Neural progenitor cell (in vitro differentiated cells): ENCODE data around the gene C2orf69. TPM values are rescaled to one million over a fixed set of nuclear protein-coding genes. Genes with fewer than 3 reads are reported as not detected.

Experiments used
- DNase-seq: peaks from one replicate; pipeline ENCODE4 v3.0.0-alpha.2; 2016; ENCODE audit warnings: low spot score
- H2AFZ ChIP-seq: fragments of 200-600 bp; sonication (generic); replicated peaks from 2 replicates; pipeline ENCODE4 v1.6.1; 2016; ENCODE audit warnings: antibody characterized with exemption
- H3F3A ChIP-seq: fragments of 200-600 bp; sonication (generic); 2 replicates; pipeline ENCODE4 v1.6.1; 2016; ENCODE audit warnings: antibody characterized with exemption, low read depth
- H3K27ac ChIP-seq: fragments of 200-600 bp; sonication (generic); 2 replicates; pipeline ENCODE4 v1.5.1; 2016; ENCODE audit warnings: mild to moderate bottlenecking
- H3K27me3 ChIP-seq: fragments of 200-600 bp; sonication (generic); 2 replicates; pipeline ENCODE4 v1.6.1; 2016; ENCODE audit warnings: mild to moderate bottlenecking, moderate library complexity
- H3K36me3 ChIP-seq: fragments of 200-600 bp; sonication (generic); 2 replicates; pipeline ENCODE4 v1.5.1; 2016
- H3K4me1 ChIP-seq: fragments of 200-600 bp; sonication (generic); 2 replicates; pipeline ENCODE4 v1.6.1; 2016; ENCODE audit warnings: mixed run types
- H3K4me2 ChIP-seq: fragments of 200-600 bp; sonication (generic); 2 replicates; pipeline ENCODE4 v1.6.1; 2016
- H3K4me3 ChIP-seq: fragments of 200-600 bp; sonication (generic); 2 replicates; pipeline ENCODE4 v1.5.1; 2016
- H3K79me2 ChIP-seq: fragments of 200-600 bp; sonication (generic); 2 replicates; pipeline ENCODE4 v1.6.1; 2016; ENCODE audit warnings: low read depth
- H3K9ac ChIP-seq: fragments of 200-600 bp; sonication (generic); 2 replicates; pipeline ENCODE4 v1.6.1; 2016
- H3K9me3 ChIP-seq: fragments of 200-600 bp; sonication (generic); 2 replicates; pipeline ENCODE4 v1.5.1; 2016; ENCODE audit warnings: low read depth
- H4K20me1 ChIP-seq: fragments of 200-600 bp; sonication (generic); 2 replicates; pipeline ENCODE4 v1.6.1; 2016; ENCODE audit warnings: low read depth
- H3K27ac Mint-ChIP-seq: 3 replicates; pipeline ENCODE4 v1.8.0; 2021; ENCODE audit warnings: mixed read lengths
- H3K27me3 Mint-ChIP-seq: 2 replicates; pipeline ENCODE4 v1.8.0; 2022; ENCODE audit warnings: low read depth, mild to moderate bottlenecking, inconsistent platforms, moderate library complexity, mixed read lengths; ENCODE audit not compliant: insufficient read depth
- H3K36me3 Mint-ChIP-seq: 3 replicates; pipeline ENCODE4 v1.8.0; 2021; ENCODE audit warnings: mixed read lengths
- H3K4me1 Mint-ChIP-seq: 3 replicates; pipeline ENCODE4 v1.8.0; 2021; ENCODE audit warnings: mixed read lengths
- H3K4me3 Mint-ChIP-seq: 3 replicates; pipeline ENCODE4 v1.8.0; 2021; ENCODE audit warnings: mild to moderate bottlenecking, moderate library complexity, mixed read lengths
- H3K9me3 Mint-ChIP-seq: 3 replicates; pipeline ENCODE4 v1.8.0; 2020; ENCODE audit warnings: mixed read lengths
- CTCF ChIP-seq: fragments of 200-600 bp; sonication (generic); IDR thresholded peaks from 2 replicates; pipeline ENCODE4 v1.5.1; 2017; ENCODE audit warnings: antibody characterized with exemption, mild to moderate bottlenecking
- EZH2 ChIP-seq: fragments of 200-600 bp; sonication (generic); IDR thresholded peaks from 2 replicates; pipeline ENCODE4 v1.6.1; 2017; ENCODE audit warnings: antibody characterized with exemption, mild to moderate bottlenecking, moderate library complexity
- EZH2phosphoT487 ChIP-seq: fragments of 200-600 bp; sonication (generic); IDR thresholded peaks from 2 replicates; pipeline ENCODE4 v1.6.1; 2017; ENCODE audit warnings: antibody characterized with exemption
- small RNA-seq: library from RNA; depleted of rRNA; stranded (forward); fragments of <200 nt; gene quantifications from one replicate; pipeline ENCODE3, GENCODE V24; 2015
- total RNA-seq: library from RNA; depleted of rRNA; stranded (reverse); fragments of >200 nt; gene quantifications from 2 replicates; pipeline ENCODE4 v1.2.3, GENCODE V29; 2015; ENCODE audit warnings: low replicate concordance

Gene C2orf69
- total RNA-seq, 1 donor from 2014 or later: 43.8 TPM

DNA sequence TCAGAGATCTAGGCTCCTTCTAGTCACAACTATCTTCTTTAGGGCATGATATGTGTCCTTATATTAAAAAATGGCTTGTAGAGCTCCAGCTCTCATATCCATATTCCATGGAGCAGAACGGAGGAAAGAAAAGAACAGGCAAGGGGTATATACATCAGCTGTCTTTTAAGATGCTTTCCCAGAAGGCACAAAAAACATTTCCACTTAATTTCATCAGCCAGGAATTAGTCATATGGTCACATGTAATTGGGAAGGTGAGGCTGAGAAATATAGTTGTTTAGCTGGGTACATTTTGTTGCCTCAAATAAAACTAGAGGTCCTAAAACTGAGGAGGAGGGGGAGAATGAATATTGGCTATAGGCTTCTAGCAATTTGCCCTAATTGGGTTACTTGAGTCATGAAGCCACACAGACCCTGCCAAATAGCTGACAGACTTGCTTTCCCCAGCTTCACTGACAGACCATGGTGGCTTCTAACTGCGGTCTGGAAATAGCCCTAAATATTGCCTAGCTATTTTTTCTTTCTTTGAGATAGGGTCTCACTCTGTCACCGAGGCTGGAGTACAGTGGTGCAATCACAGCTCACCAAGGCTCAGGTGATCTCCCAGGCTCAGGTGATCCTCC lies 64.3 kb downstream of the C2orf69 start:
- no peak for DNase-seq
- no peaks in the 10 kb centered on the region for H3F3A ChIP-seq
- no peaks in the 10 kb centered on the region for H3K27me3 Mint-ChIP-seq
- H3K4me1 ChIP-seq: no peaks in the 10 kb centered on the region
- TF ChIP-seq EZH2phosphoT487: no peak
- TF ChIP-seq CTCF: no peak
- no peak for TF ChIP-seq EZH2
- H3K27ac ChIP-seq: no peak overlapping the region
- no peaks in the 10 kb centered on the region for H4K20me1 ChIP-seq
- H2AFZ ChIP-seq: no peak overlapping the region
- no peak overlapping the region for H3K9ac ChIP-seq
- no peaks in the 10 kb centered on the region for H3K9me3 Mint-ChIP-seq
- no peak overlapping the region for H3K27ac Mint-ChIP-seq
- no peak overlapping the region for H3K4me3 ChIP-seq
- no peaks in the 10 kb centered on the region for H3K36me3 Mint-ChIP-seq
- H3K36me3 ChIP-seq: no peaks in the 10 kb centered on the region
- no peak overlapping the region for H3K4me2 ChIP-seq
- no peaks in the 10 kb centered on the region for H3K79me2 ChIP-seq
- H3K4me3 Mint-ChIP-seq: no peak overlapping the region
- no peaks in the 10 kb centered on the region for H3K27me3 ChIP-seq
- no peaks in the 10 kb centered on the region for H3K9me3 ChIP-seq
- H3K4me1 Mint-ChIP-seq: peaks cover 13% of the 10 kb centered on the region

Small RNAs within 50 kb of the gene (small RNA-seq; reads per million reads assigned to genes)
- gene AC108032.1 (not detected), gene RN7SL717P (not detected)

Other genes with a start within 250 kb of the C2orf69 start
- gene FTCDNL1, start 60.1 kb upstream of the C2orf69 start, total RNA-seq: 0.31 and 2.7 TPM in 2 replicates
- 17.1 and 25.0 TPM in 2 replicates for gene TYW5, start 44.2 kb downstream of the C2orf69 start, total RNA-seq
- 14.0 and 27.9 TPM in 2 replicates for gene MAIP1, start 44.3 kb downstream of the C2orf69 start, total RNA-seq